Adrenal gland (tissue), 12 donors: ENCODE data around the gene HEATR9. TPM values are rescaled to one million over a fixed set of nuclear protein-coding genes. Genes with fewer than 3 reads are reported as not detected.

Source experiments
- DNase-seq, 7 donors: peaks; one replicate each; pipeline ENCODE4 v3.0.0-alpha.2; 2019 to 2020
- H3K27ac ChIP-seq, 5 donors: fragments of 200-600 bp; sonication (generic) in 4 of 5; 1 replicate in 3 of 5; 2 replicates in 2 of 5; pipeline versions ENCODE4 v1.5.1 to v1.8.0; 2016 to 2020; ENCODE audit warnings: mild to moderate bottlenecking in 1 of 5
- H3K27me3 ChIP-seq: fragments of 200-600 bp; 2 replicates; pipeline ENCODE4 v1.8.0; 2021
- H3K36me3 ChIP-seq, 2 donors: fragments of 200-600 bp; replicated peaks in 1 of 2; 1 replicate in 1 of 2; 2 replicates in 1 of 2; pipeline versions ENCODE4 v1.5.1 to v1.8.0; 2018 to 2022
- H3K4me1 ChIP-seq, 2 donors: fragments of 200-600 bp; replicated peaks in 1 of 2; 1 replicate in 1 of 2; 2 replicates in 1 of 2; pipeline versions ENCODE4 v1.5.1 to v1.8.0; 2018 to 2021
- H3K4me3 ChIP-seq, 4 donors: fragments of 200-600 bp; sonication (generic) in 3 of 4; one replicate each; pipeline ENCODE4 v1.5.1; 2016 to 2018
- H3K9me3 ChIP-seq, 3 donors: fragments of 200-600 bp; sonication (generic) in 1 of 3; replicated peaks in 1 of 3; 1 replicate in 2 of 3; 2 replicates in 1 of 3; pipeline versions ENCODE4 v1.5.1 to v1.8.0; 2016 to 2021
- POLR2A ChIP-seq, 2 donors: fragments of 450-650 bp; IDR thresholded peaks; one replicate each; pipeline ENCODE4 v1.6.1; 2017; ENCODE audit warnings: antibody characterized with exemption in 2 of 2, mild to moderate bottlenecking in 2 of 2, moderate library complexity in 1 of 2
- WGBS, 4 donors: extraction: QIAGEN DNeasy Blood & Tissue Kit in 2 of 4; methylation state at CpG; one replicate each; pipeline versions ENCODE4 v1.1.5 to v1.1.7; 2013 to 2017; 5-methylcytosine and 5-hydroxymethylcytosine counted together
- intact Hi-C, 2 donors: fragments of 100-400 bp; cut with DNase I; formaldehyde crosslinking; loops; one replicate each; pipeline versions ENCODE4 v1.14.1 to v1.15.0; 2022 to 2023
- polyA plus RNA-seq, 3 donors: library from polyadenylated mRNA; stranded (reverse); fragments of 200-250 nt in 2 of 3; fragments of 350-450 nt in 1 of 3; fragmentation: Illumina TruSeq in 1 of 3; extraction: RNeasy Lipid Tissue Mini Kit (QIAGEN cat#74804) in 1 of 3; gene quantifications; one replicate each; pipeline ENCODE4 v1.2.3, GENCODE V29; 2013 to 2014
- total RNA-seq, 9 donors: library from RNA; depleted of rRNA in 4 of 9; stranded (reverse); fragments of >200 nt in 4 of 9; fragments of 120-200 nt in 1 of 9; fragmentation: NEBNext Ultra II Directional in 1 of 9; extraction: Animal tissue kit (Norgen Biotek cat#: 25700) in 1 of 9; gene quantifications; one replicate each; pipeline versions ENCODE4 v1.1.0 to v1.2.4, GENCODE V29; 2013 to 2023
- TF ChIP-seq, protein P1 (sequence below), 6 experiments: fragments of 450-650 bp in 4 of 6; fragments of 200-600 bp in 2 of 6; sonication (generic) in 1 of 6; IDR thresholded peaks; 1 replicate in 5 of 6; 2 replicates in 1 of 6; pipeline versions ENCODE4 v1.5.1 to v1.8.0; 2016 to 2021; ENCODE audit warnings: antibody characterized with exemption in 6 of 6, mild to moderate bottlenecking in 2 of 6, moderate library complexity in 1 of 6
- donor health status: healthy with polysubstance abuse.
- donor health status: Bipolar disorder and iron deficiency.
- donor health status: DM: yes; HTN: yes; CAD: no.
- donor health status: DM: no; HTN: no; CAD: no.
- donor health status: DM: no; HTN: no; CAD: no.
- donor health status: DM: yes; HTN: yes; CAD: no.

The HEATR9 gene
- total and polyA plus RNA-seq, 12 donors, result 0.03 to 0.32 (median 0.13) TPM; not detected in 9

DNA sequence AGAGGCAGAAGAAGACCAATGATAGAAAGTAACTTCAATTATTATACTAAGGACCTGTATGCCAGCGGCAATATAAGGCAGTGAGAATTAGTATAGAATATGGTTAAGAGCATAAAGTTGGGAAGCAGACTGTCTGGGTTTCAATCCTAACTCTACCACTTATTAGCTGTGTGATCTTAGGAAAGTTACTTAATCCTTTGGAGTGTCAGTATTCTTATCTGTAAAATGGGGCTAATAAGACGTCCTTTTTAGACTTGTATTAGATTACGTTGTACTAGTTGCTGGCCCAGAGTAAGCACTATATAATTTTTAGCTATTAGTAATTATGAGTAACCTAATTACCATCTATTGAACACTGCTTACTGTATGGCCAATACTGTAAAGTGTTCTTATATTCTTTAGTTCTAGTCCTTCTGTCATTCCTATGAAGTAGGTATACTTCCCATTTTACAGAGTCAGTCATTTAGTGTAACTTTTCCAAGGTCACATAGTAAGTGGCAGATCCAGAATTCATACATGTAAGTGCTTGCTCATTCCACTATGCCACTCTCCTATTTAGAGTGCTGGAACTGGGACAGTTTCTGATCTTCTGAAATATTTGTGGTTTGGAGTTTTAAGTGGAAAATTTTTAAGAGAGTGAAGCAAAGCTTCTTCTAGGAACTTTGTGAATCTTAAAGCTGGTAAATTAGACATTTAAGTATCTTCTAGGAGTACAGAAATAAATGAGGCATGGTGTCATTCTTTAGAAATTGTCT is 22.5 kb downstream of the HEATR9 start:
- Histone ChIP-seq H3K4me1 (peaks cover 12 to 21% of the 10 kb centered on the region in 2 donors), H3K9me3 (no peaks in the 10 kb centered on the region), H3K4me3 (no peak overlapping the region), H3K27me3 (no peaks in the 10 kb centered on the region), H3K36me3 (peaks cover 0 to 67% of the 10 kb centered on the region in 2 donors), H3K27ac (peak overlapping the region in 2 of 5 donors; percentile 18 to 27)
- WGBS, 4 donors, result 74 to 82% (median 78%) methylated on average over 3 of the region's 3 CpGs
- intact Hi-C loops, result no loop called here
- TF ChIP-seq POLR2A (IDR thresholded peaks at IDR 0.05), result no peak
- TF ChIP-seq, protein P1, sequence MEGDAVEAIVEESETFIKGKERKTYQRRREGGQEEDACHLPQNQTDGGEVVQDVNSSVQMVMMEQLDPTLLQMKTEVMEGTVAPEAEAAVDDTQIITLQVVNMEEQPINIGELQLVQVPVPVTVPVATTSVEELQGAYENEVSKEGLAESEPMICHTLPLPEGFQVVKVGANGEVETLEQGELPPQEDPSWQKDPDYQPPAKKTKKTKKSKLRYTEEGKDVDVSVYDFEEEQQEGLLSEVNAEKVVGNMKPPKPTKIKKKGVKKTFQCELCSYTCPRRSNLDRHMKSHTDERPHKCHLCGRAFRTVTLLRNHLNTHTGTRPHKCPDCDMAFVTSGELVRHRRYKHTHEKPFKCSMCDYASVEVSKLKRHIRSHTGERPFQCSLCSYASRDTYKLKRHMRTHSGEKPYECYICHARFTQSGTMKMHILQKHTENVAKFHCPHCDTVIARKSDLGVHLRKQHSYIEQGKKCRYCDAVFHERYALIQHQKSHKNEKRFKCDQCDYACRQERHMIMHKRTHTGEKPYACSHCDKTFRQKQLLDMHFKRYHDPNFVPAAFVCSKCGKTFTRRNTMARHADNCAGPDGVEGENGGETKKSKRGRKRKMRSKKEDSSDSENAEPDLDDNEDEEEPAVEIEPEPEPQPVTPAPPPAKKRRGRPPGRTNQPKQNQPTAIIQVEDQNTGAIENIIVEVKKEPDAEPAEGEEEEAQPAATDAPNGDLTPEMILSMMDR (IDR thresholded peaks at IDR 0.05), result no peak
- no peak for DNase-seq

DNA sequence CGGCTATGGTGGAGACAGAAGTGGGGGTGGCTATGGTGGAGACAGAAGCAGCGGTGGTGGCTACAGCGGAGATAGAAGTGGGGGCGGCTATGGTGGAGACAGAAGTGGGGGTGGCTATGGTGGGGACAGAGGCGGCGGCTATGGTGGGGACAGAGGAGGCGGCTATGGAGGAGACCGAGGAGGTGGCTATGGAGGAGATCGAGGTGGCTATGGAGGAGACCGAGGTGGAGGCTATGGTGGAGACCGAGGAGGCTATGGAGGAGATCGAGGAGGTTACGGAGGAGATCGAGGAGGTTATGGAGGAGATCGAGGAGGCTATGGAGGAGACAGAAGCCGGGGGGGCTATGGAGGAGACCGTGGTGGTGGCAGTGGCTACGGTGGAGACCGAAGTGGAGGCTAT is 24.1 kb downstream of the HEATR9 start:
- Histone ChIP-seq H3K36me3 (peaks cover 0 to 82% of the 10 kb centered on the region in 2 donors), H3K9me3 (no peaks in the 10 kb centered on the region), H3K4me3 (no peak overlapping the region), H3K27me3 (no peaks in the 10 kb centered on the region), H3K4me1 (peaks cover 12 to 21% of the 10 kb centered on the region in 2 donors), H3K27ac (no peak overlapping the region)
- no peak for DNase-seq
- intact Hi-C loops, result no loop called here
- 96 to 98% (median 97%) methylated on average over 19 of the region's 19 CpGs for WGBS, 4 donors
- TF ChIP-seq POLR2A (IDR thresholded peaks at IDR 0.05), result no peak
- TF ChIP-seq, protein P1 (IDR thresholded peaks at IDR 0.05), result no peak

DNA sequence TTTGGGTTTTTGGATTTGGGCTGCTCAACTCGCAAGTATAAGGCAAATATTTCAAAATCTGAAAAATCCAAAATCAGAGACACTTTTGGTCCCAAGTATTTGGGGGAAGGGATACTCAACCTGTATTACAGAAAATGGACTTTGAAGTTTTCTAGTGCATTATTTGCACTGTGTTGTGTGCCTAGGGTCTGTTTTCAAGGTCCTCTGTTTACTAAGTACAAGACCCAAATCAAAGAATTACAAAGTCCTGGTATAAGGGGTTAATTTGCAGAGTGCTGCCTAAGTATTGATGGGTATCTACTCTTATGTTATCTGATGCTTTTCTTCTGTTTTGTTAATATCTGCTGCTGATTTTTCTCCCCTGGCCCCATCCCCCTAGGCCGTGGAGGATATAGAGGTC is 25.0 kb downstream of the HEATR9 start:
- no peak for DNase-seq
- Histone ChIP-seq H3K27ac (no peak overlapping the region), H3K36me3 (peaks cover 0 to 88% of the 10 kb centered on the region in 2 donors), H3K27me3 (no peaks in the 10 kb centered on the region), H3K4me3 (no peak overlapping the region), H3K4me1 (peaks cover 12 to 21% of the 10 kb centered on the region in 2 donors), H3K9me3 (no peaks in the 10 kb centered on the region)
- WGBS, 4 donors, result 93 to 96% (median 94%) methylated on average over 2 of the region's 2 CpGs
- TF ChIP-seq, protein P1 (IDR thresholded peaks at IDR 0.05), result no peak
- TF ChIP-seq POLR2A (IDR thresholded peaks at IDR 0.05), result no peak
- intact Hi-C loops, result no loop called here

DNA sequence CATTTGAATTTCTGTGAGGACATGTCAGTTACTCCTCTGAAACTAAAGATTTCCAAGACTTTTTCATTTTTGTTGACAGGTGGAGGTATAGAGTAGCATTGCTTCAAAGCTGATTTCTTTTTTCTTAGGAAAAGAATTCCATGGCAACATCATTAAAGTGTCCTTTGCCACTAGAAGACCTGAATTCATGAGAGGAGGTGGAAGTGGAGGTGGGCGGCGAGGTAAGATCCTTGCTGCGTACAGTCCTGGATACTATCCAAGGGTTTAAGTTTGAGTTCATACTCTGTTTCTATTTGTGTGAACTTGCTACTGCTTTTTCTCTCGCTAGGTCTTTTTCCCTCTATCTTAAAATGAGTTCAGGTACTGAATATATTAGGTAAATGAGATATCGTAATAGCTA is 26.5 kb downstream of the HEATR9 start:
- Histone ChIP-seq H3K27me3 (no peaks in the 10 kb centered on the region), H3K4me3 (no peak overlapping the region), H3K27ac (peak overlapping the region in 1 of 5 donors; percentile 43), H3K36me3 (peaks cover 0 to 93% of the 10 kb centered on the region in 2 donors), H3K4me1 (peaks cover 10 to 14% of the 10 kb centered on the region in 2 donors), H3K9me3 (no peaks in the 10 kb centered on the region)
- TF ChIP-seq, protein P1 (IDR thresholded peaks at IDR 0.05), result no peak
- no peak for TF ChIP-seq POLR2A (IDR thresholded peaks at IDR 0.05)
- 95 to 99% (median 98%) methylated on average over 5 of the region's 5 CpGs for WGBS, 4 donors
- intact Hi-C loops, result no loop called here
- DNase-seq, result no peak
